Limb (tissue), 2 donors: ENCODE data around the gene LMOD1.
"Not testable (repeated sequence)": the region's sequence is repeated elsewhere in the genome, so short reads cannot be mapped to it uniquely, and the experiment has no call there.

Experiments
- DNase-seq, 2 donors: peaks; one replicate each; pipeline ENCODE4 v3.0.0-alpha.2; 2016; ENCODE audit errors: extremely low spot score in 2 of 2

The LMOD1 gene

GRCh38 chr1:201874672-201875071 lies 71.7 kb downstream of the LMOD1 start:
- DNase-seq, result no peak

GRCh38 chr1:201870397-201870796 lies 76.0 kb downstream of the LMOD1 start:
- no peak for DNase-seq

- no peak for DNase-seq
These were observed 84.9 kb downstream of the LMOD1 start for GRCh38 chr1:201861448-201861847.

GRCh38 chr1:201859424-201859823 lies 86.9 kb downstream of the LMOD1 start:
- no peak for DNase-seq

GRCh38 chr1:201856722-201857121 lies 89.6 kb downstream of the LMOD1 start:
- not testable (repeated sequence) for DNase-seq

GRCh38 chr1:201851949-201852348 lies 94.4 kb downstream of the LMOD1 start:
- no peak for DNase-seq

GRCh38 chr1:201850053-201850397 lies 96.3 kb downstream of the LMOD1 start:
- peak; percentile 21 to 44 for DNase-seq

- no peak for DNase-seq
These were observed 96.8 kb downstream of the LMOD1 start for GRCh38 chr1:201849372-201850052.

- DNase-seq, result no peak
These were observed 98.1 kb downstream of the LMOD1 start for GRCh38 chr1:201848230-201848629.

- DNase-seq, result no peak
These were observed 99.2 kb downstream of the LMOD1 start for GRCh38 chr1:201847150-201847549.
